WI38 (cell line): ENCODE data around the gene YY1.
"Not testable (repeated sequence)": the region's sequence is repeated elsewhere in the genome, so short reads cannot be mapped to it uniquely, and the experiment has no call there.

Experiments used
- H3K4me3 ChIP-seq: 2 replicates; pipeline ENCODE4 v1.5.1; 2011; ENCODE audit warnings: low read depth, mild to moderate bottlenecking, control low read depth, low read length
- TF ChIP-seq, protein P1 (sequence below): IDR thresholded peaks from 2 replicates; pipeline ENCODE4 v1.5.1; 2012; ENCODE audit warnings: low read depth, mild to moderate bottlenecking, control low read depth, low read length

The YY1 gene

DNA sequence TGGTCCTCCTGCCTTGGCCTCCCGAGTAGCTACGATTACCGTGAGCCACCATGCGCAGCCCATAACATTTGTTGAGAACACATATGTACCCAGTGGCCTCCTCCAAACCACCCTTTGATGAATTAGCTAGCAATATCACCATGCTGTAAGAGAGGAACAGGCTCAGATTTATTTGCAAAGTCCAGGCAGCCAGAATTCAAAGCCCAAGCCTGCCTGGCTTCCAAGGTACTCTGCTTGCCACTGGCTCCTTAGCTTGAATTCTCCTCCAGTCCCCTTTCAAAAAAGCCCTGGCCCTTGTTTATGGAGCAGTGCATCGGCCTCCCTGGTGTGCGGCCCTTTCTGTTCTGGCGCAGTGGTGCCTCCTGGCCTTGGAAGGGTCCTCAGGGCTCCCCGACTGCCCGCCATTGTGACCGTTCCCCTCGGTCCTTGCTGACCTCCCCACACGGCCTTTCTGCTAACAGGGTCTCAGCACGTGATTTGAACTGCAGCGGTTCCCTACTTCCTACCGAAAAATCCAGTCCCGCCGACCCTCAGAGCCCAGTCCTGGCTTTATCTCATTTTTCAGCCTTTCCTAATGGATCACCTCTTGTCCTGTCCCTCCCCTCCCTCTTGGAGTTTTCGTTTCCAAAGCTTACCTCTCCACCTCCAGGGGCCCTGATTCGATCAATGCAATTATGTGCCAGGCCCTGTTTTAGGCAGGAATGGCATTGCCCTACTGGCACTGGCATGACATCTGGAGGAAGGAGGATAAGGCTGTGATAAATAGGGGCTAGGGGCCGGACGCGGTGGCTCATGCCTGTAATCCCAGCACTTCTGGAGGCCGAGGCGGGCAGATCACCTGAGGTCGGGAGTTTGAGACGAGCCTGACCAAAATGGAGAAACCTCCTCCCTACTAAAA, 45.3 kb downstream of the YY1 start:
- TF ChIP-seq, protein P1, sequence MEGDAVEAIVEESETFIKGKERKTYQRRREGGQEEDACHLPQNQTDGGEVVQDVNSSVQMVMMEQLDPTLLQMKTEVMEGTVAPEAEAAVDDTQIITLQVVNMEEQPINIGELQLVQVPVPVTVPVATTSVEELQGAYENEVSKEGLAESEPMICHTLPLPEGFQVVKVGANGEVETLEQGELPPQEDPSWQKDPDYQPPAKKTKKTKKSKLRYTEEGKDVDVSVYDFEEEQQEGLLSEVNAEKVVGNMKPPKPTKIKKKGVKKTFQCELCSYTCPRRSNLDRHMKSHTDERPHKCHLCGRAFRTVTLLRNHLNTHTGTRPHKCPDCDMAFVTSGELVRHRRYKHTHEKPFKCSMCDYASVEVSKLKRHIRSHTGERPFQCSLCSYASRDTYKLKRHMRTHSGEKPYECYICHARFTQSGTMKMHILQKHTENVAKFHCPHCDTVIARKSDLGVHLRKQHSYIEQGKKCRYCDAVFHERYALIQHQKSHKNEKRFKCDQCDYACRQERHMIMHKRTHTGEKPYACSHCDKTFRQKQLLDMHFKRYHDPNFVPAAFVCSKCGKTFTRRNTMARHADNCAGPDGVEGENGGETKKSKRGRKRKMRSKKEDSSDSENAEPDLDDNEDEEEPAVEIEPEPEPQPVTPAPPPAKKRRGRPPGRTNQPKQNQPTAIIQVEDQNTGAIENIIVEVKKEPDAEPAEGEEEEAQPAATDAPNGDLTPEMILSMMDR, result no peak
- H3K4me3 ChIP-seq, result no peak overlapping the region

GRCh38 chr14:100285021-100285912, 46.3 kb downstream of the YY1 start:
- H3K4me3 ChIP-seq, result peak overlapping the region; percentile 65
- TF ChIP-seq, protein P1, result peak; percentile 76

DNA sequence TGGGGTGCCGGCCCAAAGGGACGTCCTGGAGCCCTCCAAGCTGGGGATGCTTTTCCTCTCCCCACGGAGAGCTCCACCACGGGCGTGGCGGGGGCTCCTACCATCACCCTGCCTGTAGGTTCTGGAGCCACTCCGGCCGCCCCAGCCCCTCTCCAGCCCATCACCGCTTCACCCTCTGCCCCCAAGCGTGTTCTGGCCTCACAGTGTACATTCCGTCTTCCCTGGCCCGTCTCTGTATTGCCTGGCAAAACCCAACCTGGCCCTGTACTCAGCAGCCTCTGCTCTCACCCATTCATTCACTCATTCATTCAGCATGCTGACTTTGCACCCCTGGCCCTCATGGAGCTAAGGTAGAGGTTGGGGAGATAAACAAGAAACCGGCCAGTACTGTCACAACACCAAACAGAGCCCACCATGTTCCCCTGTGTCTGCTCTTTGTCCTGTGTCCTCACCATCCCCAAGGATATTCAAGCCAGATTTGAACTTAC, 47.0 kb downstream of the YY1 start:
- peak overlapping the region; percentile 65 for H3K4me3 ChIP-seq
- TF ChIP-seq, protein P1, result no peak

DNA sequence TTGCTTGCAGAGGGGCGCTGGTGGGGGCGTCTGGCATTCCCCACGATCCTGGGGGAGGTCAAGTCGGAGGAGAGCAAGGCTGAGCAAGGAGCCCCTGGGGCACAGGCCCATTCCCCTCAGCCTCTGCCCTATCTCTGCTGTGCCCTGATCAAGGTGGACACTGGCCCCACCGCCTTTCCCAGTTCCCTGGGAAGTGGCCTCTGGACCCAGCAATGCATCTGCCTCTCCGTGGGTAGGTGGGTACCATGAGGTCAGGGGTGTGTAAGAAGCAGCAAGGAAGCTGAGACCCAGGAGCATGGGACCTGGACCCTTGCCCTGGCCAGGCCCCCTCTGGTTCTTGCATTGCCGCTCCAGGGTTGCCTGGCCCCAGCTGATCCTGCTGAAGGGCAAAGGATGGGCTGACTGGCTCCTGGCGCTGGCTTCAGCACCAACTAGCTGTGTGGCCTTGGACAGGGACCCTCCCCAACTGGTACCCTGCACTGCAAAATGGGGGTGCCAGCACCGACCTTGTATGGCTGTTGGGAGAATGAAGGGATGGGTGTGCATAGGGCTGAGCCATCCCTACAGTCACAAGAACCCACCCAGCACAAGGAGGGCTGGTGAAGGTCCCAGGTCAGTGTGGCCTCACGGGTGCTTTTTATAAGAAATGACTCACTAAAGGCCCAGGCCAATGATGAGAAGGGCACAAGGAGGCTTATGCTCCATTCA, 47.7 kb downstream of the YY1 start:
- TF ChIP-seq, protein P1, result no peak
- H3K4me3 ChIP-seq, result no peak overlapping the region

GRCh38 chr14:100287202-100287997, 48.5 kb downstream of the YY1 start:
- TF ChIP-seq, protein P1, result no peak

DNA sequence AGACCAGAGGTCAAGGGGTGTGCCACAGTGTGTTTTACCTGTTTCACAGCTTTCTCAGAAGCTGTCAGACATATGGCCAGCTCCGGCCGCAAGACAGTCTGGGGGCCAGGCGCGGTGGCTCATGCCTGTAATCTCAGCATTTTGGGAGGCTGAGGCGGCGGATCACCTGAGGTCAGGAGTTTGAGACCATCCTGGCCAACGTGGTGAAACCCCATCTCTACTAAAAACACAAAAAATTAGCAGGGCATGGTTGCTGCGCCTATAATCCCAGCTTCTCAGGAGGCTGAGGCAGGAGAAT, 49.0 kb downstream of the YY1 start:
- not testable (repeated sequence) for H3K4me3 ChIP-seq

More at GRCh38 chr14:100287202-100287997, 48.5 kb downstream of the YY1 start:
- H3K4me3 ChIP-seq, result no peak overlapping the region
